Mesenchymal stem cell (in vitro differentiated cells and primary cell): ENCODE results near the gene GSN.

Experiments used
- DNase-seq: peaks from one replicate; pipeline ENCODE4 v3.0.0-alpha.2; 2013
- H2AFZ ChIP-seq: one replicate; pipeline ENCODE4 v1.6.1; 2013; ENCODE audit warnings: low read depth, mild to moderate bottlenecking, control low read depth, inconsistent platforms, low read length, moderate library complexity
- H2AK5ac ChIP-seq: 2 replicates; pipeline ENCODE4 v1.6.1; 2013; ENCODE audit warnings: low read length, moderate library complexity, mild to moderate bottlenecking, inconsistent platforms; ENCODE audit not compliant: severe bottlenecking
- H2BK120ac ChIP-seq: one replicate; pipeline ENCODE4 v1.6.1; 2013; ENCODE audit warnings: low read depth, mild to moderate bottlenecking, inconsistent platforms, low read length, moderate library complexity
- H2BK12ac ChIP-seq, 2 experiments: one replicate each; pipeline ENCODE4 v1.6.1; 2013; ENCODE audit warnings: inconsistent platforms in 2 of 2, low read length in 2 of 2, mild to moderate bottlenecking in 2 of 2, moderate library complexity in 2 of 2, control low read depth in 1 of 2
- H2BK15ac ChIP-seq: one replicate; pipeline ENCODE4 v1.6.1; 2013; ENCODE audit warnings: mild to moderate bottlenecking, low read depth, inconsistent platforms; ENCODE audit not compliant: poor library complexity, severe bottlenecking
- H2BK5ac ChIP-seq: 2 replicates; pipeline ENCODE4 v1.6.1; 2013; ENCODE audit warnings: low read depth, mild to moderate bottlenecking, low read length, control low read depth, inconsistent platforms; ENCODE audit not compliant: poor library complexity, severe bottlenecking
- H3K14ac ChIP-seq, 2 experiments: one replicate each; pipeline ENCODE4 v1.6.1; 2013; ENCODE audit warnings: inconsistent platforms in 2 of 2, low read length in 2 of 2, control low read depth in 1 of 2, mild to moderate bottlenecking in 1 of 2, moderate library complexity in 1 of 2
- H3K18ac ChIP-seq, 2 experiments: one replicate each; pipeline ENCODE4 v1.6.1; 2013; ENCODE audit warnings: inconsistent platforms in 2 of 2, low read length in 2 of 2, control low read depth in 1 of 2, low read depth in 1 of 2, mild to moderate bottlenecking in 1 of 2
- H3K23ac ChIP-seq, 2 experiments: one replicate each; pipeline ENCODE4 v1.6.1; 2013; ENCODE audit warnings: inconsistent platforms in 2 of 2, low read length in 2 of 2, mild to moderate bottlenecking in 2 of 2, moderate library complexity in 2 of 2, control low read depth in 1 of 2
- H3K27ac ChIP-seq: 2 replicates; pipeline ENCODE4 v1.5.1; 2013; ENCODE audit warnings: mild to moderate bottlenecking, moderate library complexity, low read length, control low read depth, inconsistent platforms; ENCODE audit not compliant: poor library complexity, severe bottlenecking
- H3K27me3 ChIP-seq, 2 experiments: 2 replicates each; pipeline versions ENCODE4 v1.6.1 to v1.7.0; 2013; ENCODE audit warnings: low read length in 2 of 2, mild to moderate bottlenecking in 2 of 2, moderate library complexity in 2 of 2, control low read depth in 1 of 2, inconsistent platforms in 1 of 2; ENCODE audit not compliant: control insufficient read depth in 1 of 2, insufficient read depth in 1 of 2
- H3K36me3 ChIP-seq, 2 experiments: 2 replicates each; pipeline versions ENCODE4 v1.6.1 to v1.7.0; 2013; ENCODE audit warnings: low read length in 2 of 2, control low read depth in 1 of 2, inconsistent platforms in 1 of 2, low read depth in 1 of 2, mild to moderate bottlenecking in 1 of 2; ENCODE audit not compliant: insufficient read depth in 2 of 2, control insufficient read depth in 1 of 2
- H3K4ac ChIP-seq, 2 experiments: one replicate each; pipeline ENCODE4 v1.6.1; 2013; ENCODE audit warnings: inconsistent platforms in 2 of 2, low read length in 2 of 2, mild to moderate bottlenecking in 2 of 2, moderate library complexity in 2 of 2, control low read depth in 1 of 2, low read depth in 1 of 2
- H3K4me1 ChIP-seq: 2 replicates; pipeline ENCODE4 v1.6.1; 2013; ENCODE audit warnings: low read depth, low read length, control low read depth; ENCODE audit not compliant: control insufficient read depth, insufficient read depth
- H3K4me2 ChIP-seq: 2 replicates; pipeline ENCODE4 v1.6.1; 2013; ENCODE audit warnings: low read length, mild to moderate bottlenecking, inconsistent platforms; ENCODE audit not compliant: poor library complexity, severe bottlenecking
- H3K4me3 ChIP-seq, 2 experiments: 2 replicates each; pipeline versions ENCODE4 v1.5.1 to v1.7.0; 2013; ENCODE audit warnings: low read length in 2 of 2, mild to moderate bottlenecking in 2 of 2, control low read depth in 1 of 2, low read depth in 1 of 2; ENCODE audit not compliant: insufficient read depth in 1 of 2
- H3K79me1 ChIP-seq: replicated peaks from 2 replicates; pipeline ENCODE4 v1.6.1; 2013; ENCODE audit warnings: mild to moderate bottlenecking, control low read depth, low read length, inconsistent platforms; ENCODE audit not compliant: poor library complexity, severe bottlenecking
- H3K9ac ChIP-seq: 2 replicates; pipeline ENCODE4 v1.7.0; 2013; ENCODE audit warnings: mild to moderate bottlenecking, low read length, moderate library complexity
- H3K9me3 ChIP-seq: 2 replicates; pipeline ENCODE4 v1.7.0; 2013; ENCODE audit warnings: mild to moderate bottlenecking, low read length; ENCODE audit not compliant: control insufficient read depth
- H4K8ac ChIP-seq: one replicate; pipeline ENCODE4 v1.6.1; 2013; ENCODE audit warnings: inconsistent platforms, mild to moderate bottlenecking, low read length, moderate library complexity
- H4K91ac ChIP-seq: one replicate; pipeline ENCODE4 v1.6.1; 2013; ENCODE audit warnings: mild to moderate bottlenecking, low read length, inconsistent platforms
- WGBS: methylation state at CpG from one replicate; pipeline ENCODE4 v1.1.7; 2013; ENCODE audit warnings: mixed read lengths; 5-methylcytosine and 5-hydroxymethylcytosine counted together

The GSN gene

DNA sequence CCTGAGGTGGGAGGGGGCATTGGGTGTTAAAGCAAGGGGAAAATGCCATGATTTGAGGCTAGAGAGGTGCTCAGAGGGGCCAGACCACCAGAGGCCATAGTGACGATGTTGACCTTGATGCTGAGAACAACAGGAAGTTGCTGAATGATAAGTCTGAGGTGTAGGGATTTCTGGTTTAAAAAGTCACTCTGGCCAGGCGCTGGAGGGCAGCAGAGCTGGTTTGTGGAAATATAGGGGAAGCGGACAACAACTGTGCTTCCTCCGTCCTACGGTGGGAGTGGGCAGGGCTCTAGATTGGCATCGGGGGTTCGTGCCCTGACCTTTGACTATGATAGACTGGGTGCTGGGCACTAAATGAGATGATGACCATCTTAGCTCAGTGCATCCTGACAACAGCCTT is 57.4 kb downstream of the GSN start:
- Histone ChIP-seq H2BK5ac (no peak overlapping the region), H3K4me1 (peaks cover 9% of the 10 kb centered on the region), H3K36me3 (peaks cover 75 to 87% of the 10 kb centered on the region in 2 experiments), H3K9ac (peak overlapping the region; percentile 82), H2AFZ (no peak overlapping the region), H3K14ac (no peak overlapping the region), H3K79me1 (peaks cover 19% of the 10 kb centered on the region), H3K4me3 (no peak overlapping the region), H2BK12ac (no peak overlapping the region), H4K8ac (no peak overlapping the region), H3K23ac (peak overlapping the region in 1 of 2 experiments; percentile 3), H2BK15ac (no peak overlapping the region), H2BK120ac (no peak overlapping the region), H3K4ac (no peak overlapping the region), H3K4me2 (no peak overlapping the region), H3K18ac (no peak overlapping the region), H4K91ac (no peak overlapping the region), H3K27me3 (no peaks in the 10 kb centered on the region), H3K9me3 (no peaks in the 10 kb centered on the region), H2AK5ac (no peak overlapping the region), H3K27ac (no peak overlapping the region)
- WGBS: 95% methylated on average over 7 of the region's 7 CpGs
- DNase-seq: no peak

DNA sequence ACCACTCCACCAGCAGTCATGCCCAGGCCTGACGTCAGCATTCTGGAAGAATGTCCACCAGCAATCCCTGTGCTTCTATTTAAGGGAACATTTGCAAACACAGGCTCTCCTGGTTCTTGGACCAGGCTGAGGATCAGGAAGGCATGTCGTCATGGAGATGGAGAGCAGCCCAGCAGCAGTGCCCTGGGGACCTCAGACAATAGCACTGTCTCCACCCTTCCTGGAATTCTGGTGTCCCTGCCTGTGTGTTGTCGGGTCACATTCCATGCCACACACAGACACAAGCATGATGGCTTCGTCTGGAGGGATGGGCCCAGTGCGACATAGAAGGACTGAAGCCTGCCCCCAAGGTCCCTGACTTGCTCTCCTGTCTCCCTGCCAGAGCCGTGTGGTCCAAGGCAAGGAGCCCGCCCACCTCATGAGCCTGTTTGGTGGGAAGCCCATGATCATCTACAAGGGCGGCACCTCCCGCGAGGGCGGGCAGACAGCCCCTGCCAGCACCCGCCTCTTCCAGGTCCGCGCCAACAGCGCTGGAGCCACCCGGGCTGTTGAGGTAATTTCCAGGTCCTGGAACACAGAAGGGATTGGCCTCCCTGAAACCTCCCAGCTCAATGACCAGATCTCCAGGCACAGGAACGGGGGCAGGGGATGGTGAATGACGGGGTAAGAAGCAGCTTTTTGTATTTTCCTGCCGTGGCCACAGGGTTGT is 58.3 kb downstream of the GSN start:
- H2BK5ac ChIP-seq: no peak overlapping the region
- no peak overlapping the region for H3K4me3 ChIP-seq
- no peak overlapping the region for H3K4me2 ChIP-seq
- peak overlapping the region; percentile 14 to 37 for H3K18ac ChIP-seq
- DNase-seq: peak; percentile 39
- no peak overlapping the region for H4K8ac ChIP-seq
- peaks cover 16% of the 10 kb centered on the region for H3K79me1 ChIP-seq
- no peak overlapping the region for H2BK120ac ChIP-seq
- H3K36me3 ChIP-seq: peaks cover 75 to 88% of the 10 kb centered on the region in 2 experiments
- H3K14ac ChIP-seq: no peak overlapping the region
- no peak overlapping the region for H4K91ac ChIP-seq
- H3K9me3 ChIP-seq: no peaks in the 10 kb centered on the region
- H2AK5ac ChIP-seq: no peak overlapping the region
- no peaks in the 10 kb centered on the region for H3K27me3 ChIP-seq
- WGBS: 91% methylated on average over 19 of the region's 19 CpGs
- peaks cover 4% of the 10 kb centered on the region for H3K4me1 ChIP-seq
- no peak overlapping the region for H2BK15ac ChIP-seq
- peak overlapping the region; percentile 82 for H3K9ac ChIP-seq
- no peak overlapping the region for H3K23ac ChIP-seq
- no peak overlapping the region for H2AFZ ChIP-seq
- H3K27ac ChIP-seq: no peak overlapping the region
- H3K4ac ChIP-seq: no peak overlapping the region
- peak overlapping the region in 1 of 2 experiments; percentile 22 for H2BK12ac ChIP-seq

DNA sequence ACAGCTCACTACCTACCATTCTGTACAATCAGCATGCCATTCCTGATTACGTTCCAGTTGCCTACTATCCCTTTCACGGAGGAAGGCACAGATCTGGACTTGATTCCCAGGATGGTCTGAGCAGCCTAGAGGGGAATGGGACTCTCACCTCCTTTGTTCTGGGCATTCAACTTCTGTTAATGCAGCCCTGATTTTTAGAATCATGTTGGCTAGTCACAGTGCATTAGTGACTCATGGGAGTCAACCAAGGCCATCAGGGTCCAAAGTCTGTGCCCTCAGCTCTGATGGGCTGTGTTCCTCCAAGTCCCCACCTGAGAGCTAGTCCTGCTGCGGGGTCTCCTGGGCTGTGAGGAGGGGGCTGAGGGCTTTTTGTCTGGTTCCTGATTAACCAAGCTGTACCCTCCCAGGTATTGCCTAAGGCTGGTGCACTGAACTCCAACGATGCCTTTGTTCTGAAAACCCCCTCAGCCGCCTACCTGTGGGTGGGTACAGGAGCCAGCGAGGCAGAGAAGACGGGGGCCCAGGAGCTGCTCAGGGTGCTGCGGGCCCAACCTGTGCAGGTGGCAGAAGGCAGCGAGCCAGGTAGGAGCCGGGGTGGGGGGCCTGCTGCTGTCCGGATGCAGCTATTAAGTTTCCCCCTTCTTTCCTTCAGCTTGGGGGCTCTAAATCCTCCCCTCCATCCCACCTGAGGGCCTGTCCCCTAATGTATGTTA is 59.1 kb downstream of the GSN start:
- no peak overlapping the region for H3K27ac ChIP-seq
- no peak overlapping the region for H2BK12ac ChIP-seq
- H3K4me3 ChIP-seq: no peak overlapping the region
- H3K14ac ChIP-seq: no peak overlapping the region
- peaks cover 3% of the 10 kb centered on the region for H3K4me1 ChIP-seq
- no peak overlapping the region for H2AFZ ChIP-seq
- H3K23ac ChIP-seq: no peak overlapping the region
- H3K36me3 ChIP-seq: peaks cover 81 to 90% of the 10 kb centered on the region in 2 experiments
- H2BK5ac ChIP-seq: no peak overlapping the region
- no peak overlapping the region for H2BK15ac ChIP-seq
- no peak overlapping the region for H2BK120ac ChIP-seq
- peak overlapping the region; percentile 82 for H3K9ac ChIP-seq
- H3K4ac ChIP-seq: no peak overlapping the region
- peak overlapping the region in 1 of 2 experiments; percentile 37 for H3K18ac ChIP-seq
- H3K4me2 ChIP-seq: no peak overlapping the region
- no peak for DNase-seq
- no peaks in the 10 kb centered on the region for H3K27me3 ChIP-seq
- 94% methylated on average over 8 of the region's 11 CpGs for WGBS
- H4K8ac ChIP-seq: peak overlapping the region; percentile 27
- no peak overlapping the region for H4K91ac ChIP-seq
- no peaks in the 10 kb centered on the region for H3K9me3 ChIP-seq
- no peak overlapping the region for H2AK5ac ChIP-seq
- H3K79me1 ChIP-seq: peaks cover 18% of the 10 kb centered on the region

DNA sequence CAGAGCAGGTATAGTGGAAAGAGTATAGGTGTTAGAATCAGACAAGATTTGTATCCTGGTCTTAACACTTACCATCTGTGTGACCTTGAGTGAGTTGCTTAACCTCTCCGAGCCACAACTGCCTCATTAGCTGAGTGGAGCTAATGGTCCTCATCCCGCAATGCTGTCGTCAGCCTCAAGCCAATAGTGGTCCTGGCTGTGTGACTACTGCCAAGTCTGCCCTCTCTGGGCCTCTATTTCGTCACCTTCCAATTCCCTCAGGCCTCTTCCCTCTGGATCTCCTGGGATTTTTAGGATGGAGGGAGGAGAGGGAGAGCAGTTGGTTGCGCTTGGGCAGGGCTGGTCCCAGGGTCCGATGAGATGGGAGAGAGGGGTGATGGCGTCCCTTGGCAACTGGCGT is 60.5 kb downstream of the GSN start:
- no peak for DNase-seq
- H3K4me2 ChIP-seq: no peak overlapping the region
- no peak overlapping the region for H2AK5ac ChIP-seq
- H3K27me3 ChIP-seq: no peaks in the 10 kb centered on the region
- no peak overlapping the region for H2BK12ac ChIP-seq
- peak overlapping the region; percentile 7 for H3K9ac ChIP-seq
- H2BK15ac ChIP-seq: no peak overlapping the region
- H2BK120ac ChIP-seq: no peak overlapping the region
- H3K4ac ChIP-seq: no peak overlapping the region
- no peak overlapping the region for H2BK5ac ChIP-seq
- no peaks in the 10 kb centered on the region for H3K9me3 ChIP-seq
- peaks cover 89 to 92% of the 10 kb centered on the region in 2 experiments for H3K36me3 ChIP-seq
- H3K79me1 ChIP-seq: peaks cover 23% of the 10 kb centered on the region
- WGBS: 94% methylated on average over 7 of the region's 8 CpGs
- H3K4me1 ChIP-seq: no peaks in the 10 kb centered on the region
- no peak overlapping the region for H3K18ac ChIP-seq
- H4K8ac ChIP-seq: no peak overlapping the region
- H4K91ac ChIP-seq: no peak overlapping the region
- no peak overlapping the region for H2AFZ ChIP-seq
- H3K27ac ChIP-seq: no peak overlapping the region
- no peak overlapping the region for H3K4me3 ChIP-seq
- H3K23ac ChIP-seq: no peak overlapping the region
- H3K14ac ChIP-seq: no peak overlapping the region
